T-cell (primary cell): ENCODE measurements around the gene SLC41A1. TPM values are rescaled to one million over a fixed set of nuclear protein-coding genes. Genes with fewer than 3 reads are reported as not detected.

Source experiments
- ATAC-seq, 4 experiments: fragments of 200-7000 bp in 3 of 4; fragments of 150-1000 bp in 1 of 4; cut with Tn5 transposase; replicated peaks in 1 of 4; 1 replicate in 3 of 4; 2 replicates in 1 of 4; pipeline ENCODE4 v1.10.0; 2021; ENCODE audit warnings: moderate library complexity in 3 of 4, mild to moderate bottlenecking in 2 of 4, moderate number of reproducible peaks in 1 of 4
- CTCF ChIA-PET, 2 donors: fragments of 300-600 bp; sonication (Branson Sonifier 250); formaldehyde crosslinking; loops; one replicate each; lab custom pipeline; 2022; ENCODE audit warnings: antibody characterized with exemption in 2 of 2; lab: Charles Lee
- POLR2A ChIA-PET, 2 donors: fragments of 300-600 bp; sonication (Branson Sonifier 250); formaldehyde crosslinking; loops; one replicate each; lab custom pipeline; 2022; ENCODE audit warnings: antibody characterized with exemption in 2 of 2; lab: Charles Lee
- DNase-seq, 35 experiments: peaks; one replicate each; pipeline versions ENCODE4 v3.0.0 to v3.0.0-alpha.2; 2013 to 2023
- H3K27ac ChIP-seq: one replicate; pipeline ENCODE4 v1.5.1; 2013; ENCODE audit warnings: low read length
- H3K27me3 ChIP-seq, 2 experiments: replicated peaks in 1 of 2; 1 replicate in 1 of 2; 2 replicates in 1 of 2; pipeline versions ENCODE4 v1.6.1 to v1.7.0; 2013; ENCODE audit warnings: low read length in 1 of 2, mixed read lengths in 1 of 2; ENCODE audit not compliant: control insufficient read depth in 2 of 2, insufficient read depth in 2 of 2; ENCODE audit errors: extremely low read depth in 1 of 2
- H3K36me3 ChIP-seq, 2 donors: 1 replicate in 1 of 2; 2 replicates in 1 of 2; pipeline versions ENCODE4 v1.6.1 to v1.7.0; 2013; ENCODE audit warnings: low read length in 1 of 2; ENCODE audit not compliant: control insufficient read depth in 2 of 2, insufficient read depth in 1 of 2; ENCODE audit errors: extremely low read depth in 1 of 2
- H3K4me1 ChIP-seq, 2 experiments: 1 replicate in 1 of 2; 2 replicates in 1 of 2; pipeline versions ENCODE4 v1.6.1 to v1.7.0; 2013; ENCODE audit warnings: low read length in 2 of 2, mixed read lengths in 1 of 2; ENCODE audit not compliant: insufficient read depth in 2 of 2, control insufficient read depth in 1 of 2; ENCODE audit errors: extremely low read depth in 1 of 2
- H3K4me3 ChIP-seq, 2 donors: 1 replicate in 1 of 2; 2 replicates in 1 of 2; pipeline versions ENCODE4 v1.5.1 to v1.7.0; 2013; ENCODE audit warnings: mild to moderate bottlenecking in 2 of 2, low read length in 1 of 2, moderate library complexity in 1 of 2; ENCODE audit not compliant: control insufficient read depth in 1 of 2; ENCODE audit errors: extremely low read depth in 1 of 2
- H3K9me3 ChIP-seq: 2 replicates; pipeline ENCODE4 v1.7.0; 2013
- H3K27ac Mint-ChIP-seq, 2 donors: one replicate each; pipeline ENCODE4 v1.8.0; 2020 to 2021; ENCODE audit warnings: mild to moderate bottlenecking in 2 of 2, mixed read lengths in 2 of 2
- H3K27me3 Mint-ChIP-seq, 2 donors: one replicate each; pipeline ENCODE4 v1.8.0; 2021 to 2022; ENCODE audit warnings: mixed read lengths in 2 of 2
- H3K36me3 Mint-ChIP-seq: one replicate; pipeline ENCODE4 v1.8.0; 2021; ENCODE audit warnings: mixed read lengths
- H3K4me1 Mint-ChIP-seq, 3 donors: one replicate each; pipeline ENCODE4 v1.8.0; 2020 to 2022; ENCODE audit warnings: mixed read lengths in 3 of 3, mild to moderate bottlenecking in 1 of 3
- H3K4me3 Mint-ChIP-seq, 3 donors: one replicate each; pipeline ENCODE4 v1.8.0; 2020 to 2022; ENCODE audit warnings: mild to moderate bottlenecking in 3 of 3, mixed read lengths in 3 of 3, moderate library complexity in 3 of 3
- H3K9me3 Mint-ChIP-seq, 3 donors: one replicate each; pipeline ENCODE4 v1.8.0; 2020 to 2022; ENCODE audit warnings: mixed read lengths in 3 of 3
- WGBS: methylation state at CpG from one replicate; pipeline ENCODE4 v1.1.5; 2013; ENCODE audit warnings: missing lambda C conversion rate; ENCODE audit not compliant: insufficient coverage; 5-methylcytosine and 5-hydroxymethylcytosine counted together
- total RNA-seq, 35 experiments: library from RNA in 6 of 35; stranded (reverse) in 6 of 35; fragments of 120-200 nt in 1 of 35; gene quantifications; one replicate each; pipeline versions ENCODE4 v1.2.1 to v1.2.4 and lab custom pipeline; 2013 to 2026

Gene SLC41A1
- total RNA-seq, 5 donors from 2014 or later (not counting 1 experiment from before 2014, with no cell fraction given): 23.5 to 31.3 (median 27.4) TPM

DNA sequence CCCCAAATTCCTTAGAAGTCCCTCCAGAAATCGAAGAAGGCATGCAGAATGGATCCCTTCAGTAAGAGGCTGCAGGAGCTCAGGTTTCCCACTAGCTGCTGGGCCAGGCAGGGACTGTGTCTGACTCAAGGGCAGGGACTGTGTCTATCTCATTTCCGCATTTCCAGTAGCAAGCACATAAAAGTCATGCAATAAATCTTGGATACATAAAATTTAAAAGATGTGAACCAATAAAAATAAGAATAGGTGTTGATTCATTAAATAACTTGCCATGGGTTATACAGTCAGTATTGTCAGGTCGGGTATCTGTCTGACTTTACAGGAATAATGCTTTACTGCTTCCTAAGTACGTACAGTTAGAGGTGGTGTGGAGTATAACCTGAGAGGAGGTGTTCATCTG, 21.8 kb upstream of the SLC41A1 start:
- ATAC-seq: no peak
- H3K27me3 Mint-ChIP-seq: no peaks in the 10 kb centered on the region

DNA sequence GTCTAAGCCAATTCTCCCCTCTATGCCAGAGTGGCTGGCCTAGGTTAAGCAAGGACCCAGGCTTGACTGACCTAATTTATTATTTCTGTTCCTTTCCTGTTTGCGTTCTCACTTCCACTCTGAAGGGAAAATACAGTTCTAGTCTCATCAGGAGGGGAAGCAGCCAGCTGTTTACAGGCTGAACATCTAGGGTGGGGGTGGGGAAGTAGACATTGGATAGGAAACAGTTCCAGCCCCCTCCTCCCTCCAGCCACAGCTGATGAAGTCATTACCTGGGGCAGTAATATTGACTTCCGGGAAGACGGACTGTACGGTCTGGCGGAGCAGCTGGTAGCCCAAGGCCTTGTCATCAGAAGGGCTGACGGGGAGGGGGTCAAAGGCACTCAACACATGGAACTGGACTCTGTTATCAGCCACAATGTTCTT, 19.3 kb upstream of the SLC41A1 start:
- Mint-ChIP-seq H3K27ac (no peak overlapping the region), H3K4me1 (no peaks in the 10 kb centered on the region), H3K4me3 (no peak overlapping the region), H3K27me3 (no peaks in the 10 kb centered on the region), H3K9me3 (no peaks in the 10 kb centered on the region), H3K36me3 (peaks cover 6% of the 10 kb centered on the region)
- Histone ChIP-seq H3K4me3 (no peak overlapping the region), H3K27me3 (no peaks in the 10 kb centered on the region), H3K9me3 (no peaks in the 10 kb centered on the region), H3K4me1 (no peaks in the 10 kb centered on the region), H3K27ac (no peak overlapping the region), H3K36me3 (no peaks in the 10 kb centered on the region)
- POLR2A ChIA-PET: no interaction called here
- ATAC-seq (no peak), DNase-seq (no peak)
- CTCF ChIA-PET: interaction anchor here in 1 of 2 donors (1.0 kb wide), 1 partner anchor 40 kb away, joined by 3 read pairs; no protein-coding TSS in a partner anchor
- 89% methylated on average over 3 of the region's 6 CpGs for WGBS

More for the DNA sequence above, 21.8 kb upstream of the SLC41A1 start:
- Mint-ChIP-seq H3K36me3 (peaks cover 9% of the 10 kb centered on the region), H3K4me1 (no peaks in the 10 kb centered on the region), H3K9me3 (no peaks in the 10 kb centered on the region), H3K4me3 (no peak overlapping the region), H3K27ac (no peak overlapping the region)
- CTCF ChIA-PET: no interaction called here
- Histone ChIP-seq H3K4me1 (no peaks in the 10 kb centered on the region), H3K9me3 (no peaks in the 10 kb centered on the region), H3K4me3 (no peak overlapping the region), H3K27ac (no peak overlapping the region), H3K36me3 (no peaks in the 10 kb centered on the region), H3K27me3 (no peaks in the 10 kb centered on the region)
- no peak for DNase-seq
- POLR2A ChIA-PET: no interaction called here
- WGBS: 40% methylated on average over 1 of the region's 4 CpGs

DNA sequence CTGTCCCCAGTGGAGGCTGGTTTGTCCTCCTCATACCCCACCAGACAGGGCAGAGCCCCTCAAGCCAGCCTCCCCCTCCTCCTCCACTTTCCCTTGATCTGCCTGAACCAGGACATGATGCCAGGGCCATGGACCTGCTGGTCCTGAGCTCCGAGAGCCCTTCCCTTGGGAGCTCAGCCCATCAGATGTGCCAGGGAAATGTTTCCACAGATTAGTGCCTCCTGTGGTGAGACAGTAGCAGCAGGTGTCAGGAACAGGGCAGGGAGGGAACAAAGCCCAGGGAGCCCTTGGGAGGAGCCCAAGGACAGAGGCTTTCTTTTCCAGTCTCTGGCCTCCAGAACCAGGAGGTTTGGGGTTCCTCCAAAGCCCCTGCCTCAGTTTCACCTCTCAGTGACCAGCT, 14.6 kb upstream of the SLC41A1 start:
- Mint-ChIP-seq H3K4me1 (peaks cover 9 to 16% (median 12%) of the 10 kb centered on the region in 3 donors), H3K4me3 (no peak overlapping the region), H3K36me3 (no peaks in the 10 kb centered on the region), H3K27me3 (no peaks in the 10 kb centered on the region), H3K27ac (no peak overlapping the region), H3K9me3 (peaks cover 0 to 5% (median 0%) of the 10 kb centered on the region in 3 donors)
- H3K27me3 ChIP-seq: no peaks in the 10 kb centered on the region
- H3K4me1 ChIP-seq: peaks cover 0 to 10% of the 10 kb centered on the region in 2 experiments
- CTCF ChIA-PET: no interaction called here
- no peak for ATAC-seq
- POLR2A ChIA-PET: no interaction called here
- no peaks in the 10 kb centered on the region for H3K9me3 ChIP-seq
- no peak for DNase-seq
- 70% methylated on average over 1 of the region's 1 CpG for WGBS
- no peak overlapping the region for H3K27ac ChIP-seq
- no peaks in the 10 kb centered on the region for H3K36me3 ChIP-seq
- H3K4me3 ChIP-seq: no peak overlapping the region

DNA sequence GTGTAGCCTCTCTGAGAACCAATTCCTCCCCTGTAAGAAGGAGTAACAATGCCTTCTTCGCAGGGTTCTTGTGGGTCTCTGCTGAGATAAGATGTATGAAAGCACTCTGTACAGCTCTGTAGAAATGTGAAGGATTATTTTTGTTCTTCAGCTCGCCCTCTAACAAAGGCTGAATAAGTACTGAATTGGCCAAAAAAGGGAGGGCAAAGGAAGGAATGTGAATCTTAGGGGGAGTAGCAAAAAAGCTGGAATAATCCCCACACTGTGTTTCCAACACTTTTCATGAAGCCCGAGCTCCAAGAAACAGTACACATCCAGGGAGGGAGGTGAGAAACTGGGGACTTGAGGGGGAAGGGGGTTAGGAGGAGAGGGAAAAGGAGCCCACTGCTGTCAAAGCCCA, 14.0 kb upstream of the SLC41A1 start:
- no CpG with 5 or more reads among the region's 3 CpGs for WGBS
- POLR2A ChIA-PET: no interaction called here
- no peak for ATAC-seq

DNA sequence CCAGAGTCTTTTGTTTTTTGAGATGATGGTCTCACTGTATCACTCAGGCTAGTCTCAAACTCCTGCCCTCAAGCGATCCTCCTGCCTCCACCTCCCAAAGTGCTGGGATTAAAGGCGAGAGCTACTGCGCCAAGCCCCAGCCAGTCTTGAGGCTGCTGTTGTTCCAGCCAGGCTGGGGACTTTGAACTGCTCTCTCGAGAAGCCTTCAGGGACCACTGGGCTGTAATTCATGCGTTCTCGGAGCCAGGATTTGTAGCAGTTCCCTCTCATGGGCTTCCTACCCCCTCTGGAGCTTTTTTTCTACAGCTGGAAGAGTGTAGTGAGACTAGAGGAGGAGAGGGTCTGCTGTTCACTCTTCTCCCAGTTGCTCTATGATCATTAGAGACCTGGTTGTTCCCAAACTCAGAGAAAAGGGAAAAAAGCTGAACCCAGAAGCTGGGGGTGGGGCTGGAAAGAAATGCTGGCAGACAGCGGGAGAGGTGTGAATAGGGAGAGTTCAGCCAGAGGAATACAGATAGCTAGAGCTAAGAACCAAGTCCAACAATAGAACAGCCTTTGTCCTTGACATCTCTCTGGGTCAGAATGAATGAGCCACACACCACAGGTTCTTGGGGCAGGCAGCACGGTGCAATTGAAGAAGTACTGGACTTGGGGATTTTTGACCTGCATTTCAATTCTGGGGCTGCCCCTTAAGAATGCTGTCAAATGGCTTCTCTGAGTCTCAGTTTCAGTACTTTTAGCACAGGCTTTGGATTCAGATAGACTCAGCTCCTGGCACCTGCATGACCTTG, 13.2 kb upstream of the SLC41A1 start:
- Histone ChIP-seq H3K4me3 (no peak overlapping the region), H3K36me3 (no peaks in the 10 kb centered on the region), H3K27me3 (no peaks in the 10 kb centered on the region), H3K27ac (no peak overlapping the region), H3K4me1 (peaks cover 0 to 10% of the 10 kb centered on the region in 2 experiments), H3K9me3 (no peaks in the 10 kb centered on the region)
- 88% methylated on average over 4 of the region's 8 CpGs for WGBS
- Mint-ChIP-seq H3K9me3 (peaks cover 0 to 5% (median 0%) of the 10 kb centered on the region in 3 donors), H3K4me3 (no peak overlapping the region), H3K4me1 (peaks cover 9 to 16% (median 12%) of the 10 kb centered on the region in 3 donors), H3K27ac (no peak overlapping the region), H3K36me3 (no peaks in the 10 kb centered on the region), H3K27me3 (no peaks in the 10 kb centered on the region)
- ChIA-PET POLR2A (no interaction called here), CTCF (no interaction called here)
- DNase-seq: no peak
- no peak for ATAC-seq

More for the DNA sequence above, 14.0 kb upstream of the SLC41A1 start:
- no peak for DNase-seq
- CTCF ChIA-PET: interaction anchor here in 1 of 2 donors (0.6 kb wide), 1 partner anchor 291 kb away, joined by 3 read pairs; no protein-coding TSS in a partner anchor
- Histone ChIP-seq H3K27me3 (no peaks in the 10 kb centered on the region), H3K36me3 (no peaks in the 10 kb centered on the region), H3K4me1 (peaks cover 0 to 10% of the 10 kb centered on the region in 2 experiments), H3K9me3 (no peaks in the 10 kb centered on the region), H3K4me3 (no peak overlapping the region), H3K27ac (no peak overlapping the region)
- Mint-ChIP-seq H3K36me3 (no peaks in the 10 kb centered on the region), H3K27ac (no peak overlapping the region), H3K4me1 (peaks cover 9 to 16% (median 12%) of the 10 kb centered on the region in 3 donors), H3K9me3 (peaks cover 0 to 5% (median 0%) of the 10 kb centered on the region in 3 donors), H3K4me3 (no peak overlapping the region), H3K27me3 (no peaks in the 10 kb centered on the region)

DNA sequence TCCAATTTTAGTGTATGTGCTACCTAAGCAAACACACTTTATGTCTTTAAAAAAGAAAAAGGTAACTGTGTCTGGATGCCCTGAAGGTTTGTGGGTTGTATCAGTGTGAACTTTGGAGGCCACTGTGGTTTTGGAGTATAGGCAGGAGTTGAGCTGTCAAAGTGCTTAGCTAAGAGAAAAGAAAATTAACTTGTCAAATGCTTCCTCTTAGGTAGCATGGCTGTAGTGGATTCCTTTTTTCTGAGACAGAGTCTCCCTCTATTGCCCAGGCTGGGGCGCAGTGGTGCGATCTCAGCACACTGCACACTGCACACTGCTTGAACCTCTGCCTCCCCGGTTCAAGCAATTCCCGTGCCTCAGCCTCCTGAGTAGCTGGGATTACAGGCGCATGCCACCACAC, 11.2 kb upstream of the SLC41A1 start:
- peak in 1 of 35 experiments; percentile 18 for DNase-seq
- Mint-ChIP-seq H3K36me3 (no peaks in the 10 kb centered on the region), H3K9me3 (peaks cover 0 to 5% (median 0%) of the 10 kb centered on the region in 3 donors), H3K4me1 (peaks cover 12 to 18% (median 12%) of the 10 kb centered on the region in 3 donors), H3K27me3 (no peaks in the 10 kb centered on the region), H3K4me3 (no peak overlapping the region), H3K27ac (no peak overlapping the region)
- no peaks in the 10 kb centered on the region for H3K9me3 ChIP-seq
- no peak overlapping the region for H3K27ac ChIP-seq
- H3K4me3 ChIP-seq: no peak overlapping the region
- H3K27me3 ChIP-seq: no peaks in the 10 kb centered on the region
- H3K36me3 ChIP-seq: no peaks in the 10 kb centered on the region
- ChIA-PET CTCF (no interaction called here), POLR2A (interaction anchor here (0.7 kb wide), 2 partner anchors 49 to 153 kb away, joined by 3 to 4 read pairs; partner anchors contain the start of gene RAB29 (in 1 of the 2))
- no CpG with 5 or more reads among the region's 5 CpGs for WGBS
- H3K4me1 ChIP-seq: peaks cover under 1 to 10% of the 10 kb centered on the region in 2 experiments
- no peak for ATAC-seq
